ENCODE data around the gene IL1R1. TPM values are rescaled to one million over a fixed set of nuclear protein-coding genes. Genes with fewer than 3 reads are reported as not detected.

The IL1R1 gene
- total RNA-seq, 1 donor from 2014 or later: 1.5 TPM

GRCh38 chr2:102130647-102130991, 11.9 kb upstream of the IL1R1 start:
- intact Hi-C loops (cut with micrococcal nuclease): no loop called here

GRCh38 chr2:102131564-102131963, 11.0 kb upstream of the IL1R1 start:
- Mint-ChIP-seq H3K9me3 (peaks cover 18% of the 10 kb centered on the region), H3K27me3 (ENCODE audit: insufficient read depth) (peaks cover 2% of the 10 kb centered on the region), H3K27ac (no peak overlapping the region), H3K4me3 (no peak overlapping the region), H3K36me3 (ENCODE audit: low read depth) (no peaks in the 10 kb centered on the region), H3K4me1 (ENCODE audit: low read depth) (peaks cover under 1% of the 10 kb centered on the region)
- intact Hi-C loops (cut with micrococcal nuclease): no loop called here
- DNase-seq (ENCODE audit: low spot score): no peak

More at GRCh38 chr2:102130647-102130991, 11.9 kb upstream of the IL1R1 start:
- Mint-ChIP-seq H3K27me3 (ENCODE audit: insufficient read depth) (peaks cover 2% of the 10 kb centered on the region), H3K4me1 (ENCODE audit: low read depth) (no peaks in the 10 kb centered on the region), H3K9me3 (peaks cover 21% of the 10 kb centered on the region), H3K27ac (no peak overlapping the region), H3K4me3 (no peak overlapping the region), H3K36me3 (ENCODE audit: low read depth) (no peaks in the 10 kb centered on the region)
- DNase-seq (ENCODE audit: low spot score): no peak

- Mint-ChIP-seq H3K27ac (peak overlapping the region; percentile 15), H3K4me1 (ENCODE audit: low read depth) (peaks cover 33% of the 10 kb centered on the region), H3K27me3 (ENCODE audit: insufficient read depth) (peaks cover 21% of the 10 kb centered on the region), H3K36me3 (ENCODE audit: low read depth) (peaks cover 12% of the 10 kb centered on the region), H3K4me3 (no peak overlapping the region), H3K9me3 (peaks cover 13% of the 10 kb centered on the region)
- intact Hi-C loops (cut with micrococcal nuclease): loop anchor here (1.0 to 2.0 kb wide), 7 partner anchors 11 to 136 kb away; no protein-coding TSS in a partner anchor
- no peak for DNase-seq (ENCODE audit: low spot score)
Observed at GRCh38 chr2:102137138-102137537, 5.4 kb upstream of the IL1R1 start.

- Mint-ChIP-seq H3K36me3 (ENCODE audit: low read depth) (peaks cover 17% of the 10 kb centered on the region), H3K27ac (peak overlapping the region; percentile 24), H3K4me1 (ENCODE audit: low read depth) (peaks cover 33% of the 10 kb centered on the region), H3K4me3 (no peak overlapping the region), H3K27me3 (ENCODE audit: insufficient read depth) (peaks cover 29% of the 10 kb centered on the region), H3K9me3 (peaks cover 19% of the 10 kb centered on the region)
- no peak for DNase-seq (ENCODE audit: low spot score)
- intact Hi-C loops (cut with micrococcal nuclease): no loop called here
Observed at GRCh38 chr2:102138331-102138730, 4.2 kb upstream of the IL1R1 start.

- H3K4me3 Mint-ChIP-seq: no peak overlapping the region
- no peak overlapping the region for H3K27ac Mint-ChIP-seq
- H3K4me1 Mint-ChIP-seq (ENCODE audit: low read depth): peaks cover 33% of the 10 kb centered on the region
- peaks cover 17% of the 10 kb centered on the region for H3K36me3 Mint-ChIP-seq (ENCODE audit: low read depth)
- peaks cover 30% of the 10 kb centered on the region for H3K9me3 Mint-ChIP-seq
- peaks cover 35% of the 10 kb centered on the region for H3K27me3 Mint-ChIP-seq (ENCODE audit: insufficient read depth)
- DNase-seq (ENCODE audit: low spot score): no peak
- intact Hi-C loops (cut with micrococcal nuclease): no loop called here
Observed at GRCh38 chr2:102139851-102140250, 2.7 kb upstream of the IL1R1 start.

- intact Hi-C loops (cut with micrococcal nuclease): no loop called here
- no peak overlapping the region for H3K27ac Mint-ChIP-seq
Observed at GRCh38 chr2:102140377-102140776, 2.2 kb upstream of the IL1R1 start.

GRCh38 chr2:102141011-102141943, 1.3 kb upstream of the IL1R1 start:
- Mint-ChIP-seq H3K9me3 (peaks cover 44% of the 10 kb centered on the region), H3K36me3 (ENCODE audit: low read depth) (peaks cover 17% of the 10 kb centered on the region), H3K27ac (no peak overlapping the region), H3K4me3 (peak overlapping the region; percentile 58), H3K27me3 (ENCODE audit: insufficient read depth) (peaks cover 35% of the 10 kb centered on the region), H3K4me1 (ENCODE audit: low read depth) (peaks cover 33% of the 10 kb centered on the region)
- intact Hi-C loops (cut with micrococcal nuclease): no loop called here
- no peak for DNase-seq (ENCODE audit: low spot score)

More at GRCh38 chr2:102140377-102140776, 2.2 kb upstream of the IL1R1 start:
- Mint-ChIP-seq H3K4me3 (no peak overlapping the region), H3K36me3 (ENCODE audit: low read depth) (peaks cover 17% of the 10 kb centered on the region), H3K9me3 (peaks cover 35% of the 10 kb centered on the region), H3K27me3 (ENCODE audit: insufficient read depth) (peaks cover 35% of the 10 kb centered on the region), H3K4me1 (ENCODE audit: low read depth) (peaks cover 33% of the 10 kb centered on the region)
- DNase-seq (ENCODE audit: low spot score): no peak

- peaks cover 51% of the 10 kb centered on the region for H3K9me3 Mint-ChIP-seq
- H3K4me3 Mint-ChIP-seq: peak overlapping the region; percentile 41
- DNase-seq (ENCODE audit: low spot score): no peak
- H3K27me3 Mint-ChIP-seq (ENCODE audit: insufficient read depth): peaks cover 35% of the 10 kb centered on the region
- peaks cover 19% of the 10 kb centered on the region for H3K36me3 Mint-ChIP-seq (ENCODE audit: low read depth)
- intact Hi-C loops (cut with micrococcal nuclease): no loop called here
- H3K27ac Mint-ChIP-seq: no peak overlapping the region
- peaks cover 22% of the 10 kb centered on the region for H3K4me1 Mint-ChIP-seq (ENCODE audit: low read depth)
Observed at GRCh38 chr2:102142829-102143449, 393 bp downstream of the IL1R1 start.

GRCh38 chr2:102143450-102143985, 972 bp downstream of the IL1R1 start:
- Mint-ChIP-seq H3K9me3 (peaks cover 53% of the 10 kb centered on the region), H3K36me3 (ENCODE audit: low read depth) (peaks cover 20% of the 10 kb centered on the region), H3K27ac (no peak overlapping the region), H3K27me3 (ENCODE audit: insufficient read depth) (peaks cover 35% of the 10 kb centered on the region), H3K4me3 (peak overlapping the region; percentile 41), H3K4me1 (ENCODE audit: low read depth) (peaks cover 22% of the 10 kb centered on the region)
- intact Hi-C loops (cut with micrococcal nuclease): no loop called here
- DNase-seq (ENCODE audit: low spot score): no peak

- Mint-ChIP-seq H3K4me1 (ENCODE audit: low read depth) (peaks cover 19% of the 10 kb centered on the region), H3K9me3 (peaks cover 59% of the 10 kb centered on the region), H3K36me3 (ENCODE audit: low read depth) (peaks cover 25% of the 10 kb centered on the region), H3K27ac (no peak overlapping the region), H3K27me3 (ENCODE audit: insufficient read depth) (peaks cover 35% of the 10 kb centered on the region), H3K4me3 (no peak overlapping the region)
- DNase-seq (ENCODE audit: low spot score): no peak
- intact Hi-C loops (cut with micrococcal nuclease): no loop called here
Observed at GRCh38 chr2:102144128-102144527, 1.6 kb downstream of the IL1R1 start.

- intact Hi-C loops (cut with micrococcal nuclease): no loop called here
Observed at GRCh38 chr2:102145107-102145506, 2.6 kb downstream of the IL1R1 start.

GRCh38 chr2:102145934-102146333, 3.4 kb downstream of the IL1R1 start:
- H3K9me3 Mint-ChIP-seq: peaks cover 70% of the 10 kb centered on the region
- peaks cover 13% of the 10 kb centered on the region for H3K4me1 Mint-ChIP-seq (ENCODE audit: low read depth)
- H3K27ac Mint-ChIP-seq: no peak overlapping the region
- H3K4me3 Mint-ChIP-seq: no peak overlapping the region
- peaks cover 20% of the 10 kb centered on the region for H3K36me3 Mint-ChIP-seq (ENCODE audit: low read depth)
- peaks cover 25% of the 10 kb centered on the region for H3K27me3 Mint-ChIP-seq (ENCODE audit: insufficient read depth)
- intact Hi-C loops (cut with micrococcal nuclease): loop anchor here (2.0 kb wide), 1 partner anchor 125 kb away; no protein-coding TSS in a partner anchor
- DNase-seq (ENCODE audit: low spot score): no peak

More at GRCh38 chr2:102145107-102145506, 2.6 kb downstream of the IL1R1 start:
- Mint-ChIP-seq H3K27me3 (ENCODE audit: insufficient read depth) (peaks cover 33% of the 10 kb centered on the region), H3K27ac (no peak overlapping the region), H3K9me3 (peaks cover 62% of the 10 kb centered on the region), H3K4me1 (ENCODE audit: low read depth) (peaks cover 13% of the 10 kb centered on the region), H3K36me3 (ENCODE audit: low read depth) (peaks cover 24% of the 10 kb centered on the region), H3K4me3 (no peak overlapping the region)
- no peak for DNase-seq (ENCODE audit: low spot score)

GRCh38 chr2:102147935-102148334, 5.4 kb downstream of the IL1R1 start:
- intact Hi-C loops (cut with micrococcal nuclease): loop anchor here (1.0 to 2.0 kb wide), 3 partner anchors 11 to 127 kb away; no protein-coding TSS in a partner anchor

More at GRCh38 chr2:102147935-102148334, 5.4 kb downstream of the IL1R1 start:
- H3K36me3 Mint-ChIP-seq (ENCODE audit: low read depth): peaks cover 19% of the 10 kb centered on the region
- H3K4me1 Mint-ChIP-seq (ENCODE audit: low read depth): peaks cover 13% of the 10 kb centered on the region
- H3K27ac Mint-ChIP-seq: peak overlapping the region; percentile 63
- no peak overlapping the region for H3K4me3 Mint-ChIP-seq
- peaks cover 10% of the 10 kb centered on the region for H3K27me3 Mint-ChIP-seq (ENCODE audit: insufficient read depth)
- H3K9me3 Mint-ChIP-seq: peaks cover 74% of the 10 kb centered on the region
- DNase-seq (ENCODE audit: low spot score): no peak

Measured in activated T-helper 1 cell treated with anti-CD3 and anti-CD28 coated beads, Interleukin-12 subunit alpha, Interleukin-12 subunit beta, Interleukin-2, Interleukin-4 antibody, amounts not matched to agents 30 ng/mL and 10 ng/mL and 1 ng/mL, durations not matched to agents 14 hours and 24 hours and 36 hours (primary cell).